ENCODE results near the gene NLRP7. TPM values are rescaled to one million over a fixed set of nuclear protein-coding genes. Genes with fewer than 3 reads are reported as not detected.
A peak's percentile ranks its signal among the peaks of the same experiment; 100 is the strongest.

NLRP7 gene
- total RNA-seq, 1 donor from 2014 or later, result not detected

DNA sequence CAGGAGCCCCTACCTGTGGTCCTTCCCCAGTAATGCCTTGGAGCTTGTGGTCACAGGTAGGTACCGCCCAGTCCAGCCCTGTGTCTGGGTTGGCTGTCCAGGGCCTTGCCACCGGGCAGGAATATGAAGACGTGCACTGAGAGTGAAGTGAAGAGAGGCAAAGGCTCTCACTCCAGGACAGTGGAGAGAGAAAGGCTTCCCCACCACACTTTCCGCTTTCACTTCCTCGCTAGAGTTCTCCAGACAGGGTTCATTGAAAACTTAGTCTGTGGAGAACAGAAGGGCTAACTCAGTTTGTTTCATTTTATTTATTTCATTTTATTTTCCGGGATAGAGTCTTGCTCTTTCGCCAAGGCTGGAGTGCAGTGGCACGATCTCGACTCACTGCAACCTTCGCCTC is 59.1 kb downstream of the NLRP7 start:
- no peak for ATAC-seq
- DNase-seq (ENCODE audit: missing footprints), result no peak
- intact Hi-C loops (cut with DNase I), result no loop called here

DNA sequence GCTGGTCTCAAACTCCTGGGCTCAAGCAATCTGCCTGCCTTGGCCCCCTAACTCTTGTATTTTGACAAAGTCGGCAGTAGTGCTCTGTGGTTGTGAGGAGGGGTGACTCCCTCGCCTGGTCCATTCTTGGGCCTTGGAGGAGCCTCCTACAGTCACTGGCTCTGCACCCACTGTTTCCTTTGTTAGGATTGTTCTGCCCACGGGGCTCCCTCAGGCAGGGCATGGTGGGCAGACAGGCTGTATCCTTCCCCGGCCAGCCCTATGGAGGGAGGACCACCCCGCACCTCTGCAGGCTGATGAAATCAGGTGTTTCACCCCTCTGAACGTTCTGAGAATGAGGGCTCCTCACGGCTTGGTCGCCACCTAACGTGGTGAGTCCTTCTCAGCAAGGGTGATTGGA is 64.1 kb downstream of the NLRP7 start:
- ATAC-seq (no peak), DNase-seq (ENCODE audit: missing footprints) (no peak)
- intact Hi-C loops (cut with DNase I), result no loop called here

DNA sequence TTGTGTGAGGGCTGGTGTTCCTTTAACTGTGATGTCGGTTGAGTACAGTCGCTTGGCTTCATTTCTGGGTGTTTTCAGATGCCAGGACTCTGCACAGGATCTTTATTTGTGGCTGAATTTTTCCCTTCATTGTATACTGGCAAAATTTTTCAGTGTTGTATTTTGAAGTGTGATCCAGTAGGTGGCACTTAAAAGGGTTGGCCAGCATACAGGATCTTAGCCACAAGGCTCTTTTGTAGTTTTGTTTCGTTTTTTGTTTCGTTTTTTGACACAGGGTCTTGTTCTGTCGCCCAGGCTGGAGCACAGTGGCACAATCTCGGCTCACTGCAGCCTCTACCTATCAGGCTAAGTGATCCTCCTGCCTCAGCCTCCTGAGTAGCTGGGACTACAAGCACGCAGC is 64.6 kb downstream of the NLRP7 start:
- ATAC-seq (no peak), DNase-seq (ENCODE audit: missing footprints) (no peak)
- intact Hi-C loops (cut with DNase I), result no loop called here

DNA sequence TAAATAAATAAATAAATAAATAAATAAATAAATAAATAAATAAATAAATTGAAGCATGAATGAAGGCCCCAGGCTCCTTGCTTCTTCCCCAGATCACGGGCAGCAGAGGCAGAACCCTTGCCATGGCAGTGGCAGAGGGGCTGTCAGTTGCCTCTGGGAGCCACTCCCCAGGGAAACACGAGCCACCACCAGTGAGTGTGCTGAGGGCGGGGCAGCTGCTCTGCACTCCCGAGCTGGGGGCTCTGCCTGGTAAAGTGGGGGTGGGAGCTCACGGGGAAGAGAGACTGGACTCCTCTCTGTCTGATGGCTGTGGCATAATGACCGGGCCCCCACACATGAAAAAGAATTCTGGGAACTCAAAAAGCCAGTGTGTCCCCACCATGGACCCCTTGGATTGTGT is 65.4 kb downstream of the NLRP7 start:
- ATAC-seq (no peak), DNase-seq (ENCODE audit: missing footprints) (no peak)
- intact Hi-C loops (cut with DNase I), result no loop called here

DNA sequence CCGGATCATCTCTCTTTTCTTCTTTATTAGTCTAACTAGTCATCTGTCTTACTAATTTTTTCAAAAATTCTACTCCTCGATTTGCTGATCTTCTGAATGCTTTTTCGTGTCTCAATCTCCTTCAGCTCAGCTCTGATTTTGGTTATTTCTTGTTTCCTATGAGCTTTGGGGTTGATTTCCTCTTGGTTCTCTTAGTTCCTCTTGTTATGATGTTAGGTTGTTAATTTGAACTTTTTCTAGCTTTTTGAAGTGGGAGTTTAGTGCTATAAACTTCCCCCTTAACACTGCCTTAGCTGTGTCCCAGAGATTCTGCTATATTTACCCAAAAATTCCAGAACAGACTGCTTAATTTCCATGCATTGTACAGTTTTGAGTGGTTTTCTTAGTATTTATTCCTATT is 69.9 kb downstream of the NLRP7 start:
- ATAC-seq (no peak), DNase-seq (ENCODE audit: missing footprints) (no peak)
- intact Hi-C loops (cut with DNase I), result no loop called here

DNA sequence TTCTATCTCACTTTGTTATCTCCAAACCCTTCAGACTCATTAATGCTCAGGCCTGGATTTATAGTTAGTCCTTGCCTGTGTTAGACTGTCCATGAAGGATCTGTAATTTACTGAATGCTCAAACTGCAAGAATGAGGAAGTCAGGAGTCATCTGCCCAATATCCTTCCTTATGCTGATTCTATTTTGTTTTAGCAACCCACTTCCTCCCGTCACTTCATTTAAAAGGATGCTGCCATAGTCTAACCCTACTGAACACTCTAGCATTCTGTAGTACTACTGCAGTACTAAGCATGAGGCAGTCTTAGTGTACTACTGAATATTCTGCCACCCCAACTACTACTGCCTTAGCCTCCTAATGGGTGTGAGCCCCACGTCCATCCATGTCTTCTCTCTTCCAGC is 71.8 kb downstream of the NLRP7 start:
- DNase-seq (ENCODE audit: missing footprints) (no peak), ATAC-seq (peak; percentile 13)
- intact Hi-C loops (cut with DNase I), result no loop called here

DNA sequence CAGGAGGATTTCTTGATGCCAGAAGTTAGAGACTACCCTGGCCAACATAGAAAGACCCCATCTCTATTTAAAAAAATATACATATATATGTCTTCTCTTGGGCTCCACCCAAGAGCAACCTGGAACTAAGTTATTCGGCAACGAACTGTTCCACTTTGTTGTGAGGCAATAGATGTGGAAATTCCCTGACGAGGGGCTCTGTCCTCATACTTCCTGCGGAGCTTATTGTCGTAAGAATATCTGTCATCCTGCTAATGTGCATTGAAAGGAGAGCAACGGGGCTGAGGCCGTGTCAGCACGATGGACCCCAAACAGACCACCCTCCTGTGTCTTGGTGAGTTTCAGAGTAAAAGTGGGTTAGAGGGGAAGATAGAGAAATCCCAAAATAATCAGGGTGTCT is 73.3 kb downstream of the NLRP7 start, which contains the start of gene FCAR:
TSS of gene FCAR (plus strand) at position 246 of the 400 bp plus-strand sequence. CDS start at position 301, 55 bp downstream.
- intact Hi-C loops (cut with DNase I), result no loop called here
- ATAC-seq, result no peak
- no peak for DNase-seq (ENCODE audit: missing footprints)

Other genes starting within 250 kb of the NLRP7 start
- gene KIR3DL3, start 223.1 kb downstream of the NLRP7 start, total RNA-seq, result not detected
- not detected for gene KIR2DL3, start 209.0 kb downstream of the NLRP7 start, total RNA-seq
- gene KIR2DL1, start 177.7 kb downstream of the NLRP7 start, total RNA-seq, result not detected
- not detected for gene KIR2DL4, start 143.9 kb downstream of the NLRP7 start, total RNA-seq
- not detected for gene KIR3DL1, start 131.1 kb downstream of the NLRP7 start, total RNA-seq
- gene KIR2DS4, start 114.9 kb downstream of the NLRP7 start, total RNA-seq, result not detected
- gene KIR3DL2, start 97.1 kb downstream of the NLRP7 start, total RNA-seq, result not detected
- 0.27 TPM for gene FCAR, start 73.3 kb downstream of the NLRP7 start, total RNA-seq
- gene NCR1, start 41.4 kb downstream of the NLRP7 start, total RNA-seq, result not detected
- gene NLRP2, start 18.8 kb upstream of the NLRP7 start, total RNA-seq, result 0.89 TPM
- gene GP6, start 90.7 kb upstream of the NLRP7 start, total RNA-seq, result 0.49 TPM
- gene RDH13, start 115.6 kb upstream of the NLRP7 start, total RNA-seq, result 47.8 TPM
- gene EPS8L1, start 128.3 kb upstream of the NLRP7 start, total RNA-seq, result 1.9 TPM
- gene PPP1R12C, start 170.1 kb upstream of the NLRP7 start, total RNA-seq, result 140 TPM
- 66.0 TPM for gene TNNT1, start 201.7 kb upstream of the NLRP7 start, total RNA-seq
- gene TNNI3, start 210.2 kb upstream of the NLRP7 start, total RNA-seq, result 4,708 TPM
- 0.73 TPM for gene DNAAF3, start 219.1 kb upstream of the NLRP7 start, total RNA-seq
- not detected for gene SYT5, start 232.8 kb upstream of the NLRP7 start, total RNA-seq

Data from Right ventricle myocardium inferior (tissue), 1 donor.